GM12801 (cell line): ENCODE measurements around the gene POU3F2.

Experiments
- CTCF ChIP-seq: IDR thresholded peaks from one replicate; pipeline ENCODE4 v1.5.1; 2011; ENCODE audit warnings: control low read depth; ENCODE audit not compliant: insufficient read length; ENCODE audit errors: extremely low read depth

Gene POU3F2

GRCh38 chr6:98846021-98846380, 11.6 kb downstream of the POU3F2 start:
- no peak for TF ChIP-seq CTCF

DNA sequence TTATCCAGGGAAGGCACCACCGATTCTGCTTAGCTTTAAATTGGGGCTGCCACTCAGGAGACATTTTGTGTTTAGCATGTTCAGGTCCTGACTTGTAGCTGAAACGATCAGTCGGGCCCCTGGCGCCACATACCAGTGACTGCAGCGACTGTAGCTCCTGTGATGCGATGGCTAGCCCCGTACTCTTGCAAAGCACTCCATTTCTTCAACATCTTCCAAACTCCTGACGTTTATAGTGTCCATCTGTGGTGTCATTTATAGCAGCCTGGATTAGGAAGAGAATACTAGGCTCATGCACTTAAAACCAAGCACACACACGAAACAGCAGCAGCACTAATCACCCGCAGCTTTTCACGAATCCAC, 13.0 kb downstream of the POU3F2 start:
- no peak for TF ChIP-seq CTCF

GRCh38 chr6:98847779-98848538, 13.6 kb downstream of the POU3F2 start:
- no peak for TF ChIP-seq CTCF

DNA sequence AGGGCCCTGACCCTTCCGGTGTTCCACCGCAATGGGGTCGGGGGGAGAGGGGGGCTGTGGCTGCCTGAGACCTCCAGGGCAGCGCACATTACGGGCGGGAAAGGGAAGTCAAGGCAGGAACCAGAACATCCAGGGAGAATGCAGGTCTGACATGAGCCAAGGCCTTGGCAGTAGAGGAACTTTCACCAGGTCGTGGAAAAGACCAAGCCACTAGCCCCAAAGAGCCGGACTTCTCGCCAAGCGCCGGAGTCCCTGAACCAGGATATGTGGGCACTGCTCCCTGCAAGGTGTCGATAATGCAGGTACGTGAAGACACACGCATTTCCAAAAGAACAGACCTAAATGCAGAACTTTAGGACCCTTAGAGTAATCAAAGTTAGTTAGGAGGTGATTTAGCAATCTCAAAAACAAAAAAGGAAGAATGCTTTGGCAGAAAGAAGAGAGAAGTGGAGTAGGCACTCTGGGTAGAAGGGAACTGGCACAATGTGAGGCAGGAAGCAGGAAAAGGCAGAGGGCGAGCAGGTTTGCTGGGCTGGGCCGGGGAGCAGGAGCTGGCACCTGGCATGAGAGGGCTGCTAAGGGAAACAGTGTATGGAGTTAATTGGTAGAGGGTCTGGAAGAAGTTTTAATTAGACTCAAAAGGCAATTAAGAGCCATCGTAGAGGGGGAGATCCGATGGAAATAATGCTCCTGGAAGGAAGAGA, 14.3 kb downstream of the POU3F2 start:
- no peak for TF ChIP-seq CTCF

GRCh38 chr6:98864497-98864896, 30.1 kb downstream of the POU3F2 start:
- TF ChIP-seq CTCF, result no peak

GRCh38 chr6:98871057-98871456, 36.7 kb downstream of the POU3F2 start:
- TF ChIP-seq CTCF, result no peak

GRCh38 chr6:98871821-98872220, 37.4 kb downstream of the POU3F2 start:
- no peak for TF ChIP-seq CTCF
